ENCODE measurements around the gene VASH1.

Gene VASH1

GRCh38 chr14:76715101-76715500, 46.2 kb upstream of the VASH1 start:
- no peaks in the 10 kb centered on the region for H3K36me3 ChIP-seq (ENCODE audit: insufficient read depth, low read length)
- no peak overlapping the region for H2AFZ ChIP-seq (ENCODE audit: low read length)
- peaks cover 10% of the 10 kb centered on the region; the same call in 1 of the 2 replicates for H3K27me3 ChIP-seq (ENCODE audit: insufficient read depth, low read length)
- H3K4me1 ChIP-seq (ENCODE audit: insufficient read depth, low read length, severe bottlenecking), result no peaks in the 10 kb centered on the region
- H3K4me2 ChIP-seq (ENCODE audit: low read length), result no peak overlapping the region
- H3K79me2 ChIP-seq (ENCODE audit: insufficient read depth, low read length), result no peaks in the 10 kb centered on the region
- H3K9ac ChIP-seq (ENCODE audit: low read length), result no peak overlapping the region
- H3F3A ChIP-seq (ENCODE audit: insufficient read depth, low read length), result no peaks in the 10 kb centered on the region
- H3K9me3 ChIP-seq (ENCODE audit: low read length), result no peaks in the 10 kb centered on the region
- no peak overlapping the region for H3K4me3 ChIP-seq (ENCODE audit: low read depth, low read length, poor library complexity, severe bottlenecking)
- no peak overlapping the region for H3K27ac ChIP-seq (ENCODE audit: low read depth, low read length, poor library complexity, severe bottlenecking)
- no peaks in the 10 kb centered on the region for H3K9me2 ChIP-seq (ENCODE audit: low read depth, low read length)
- H4K20me1 ChIP-seq (ENCODE audit: insufficient read depth, low read length), result no peaks in the 10 kb centered on the region
- TF ChIP-seq CTCF (IDR thresholded peaks at IDR 0.05; ENCODE audit: low read length) (no peak), EZH2 (IDR thresholded peaks at IDR 0.05; ENCODE audit: borderline replicate concordance, low read length) (no peak)

DNA sequence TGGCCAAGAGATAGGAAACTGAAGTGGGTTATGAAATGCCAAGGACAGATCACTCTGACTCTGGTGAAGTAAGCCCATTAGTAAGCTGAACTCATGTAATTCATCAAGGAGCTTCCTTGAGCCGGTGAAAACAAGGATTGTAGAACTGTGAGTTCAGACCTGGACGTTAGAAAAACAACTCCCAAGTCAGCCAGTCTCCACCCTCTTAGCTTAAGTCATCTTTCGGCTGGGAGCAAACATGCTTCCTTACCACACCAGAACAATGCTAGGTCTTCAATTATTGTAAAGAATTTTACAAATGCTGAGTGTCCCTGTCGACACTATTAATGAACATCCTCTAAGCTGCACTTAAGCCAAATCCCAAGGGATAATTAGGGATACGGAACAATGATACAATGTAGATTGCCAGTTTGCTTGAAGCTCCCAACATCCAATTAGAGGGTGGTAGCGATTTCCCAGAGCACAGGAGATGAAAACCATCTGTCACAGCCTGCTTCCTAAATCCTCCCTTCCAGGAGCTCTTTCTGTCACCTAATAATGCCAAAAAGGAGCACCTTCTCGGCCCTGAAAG, 45.7 kb upstream of the VASH1 start:
- Histone ChIP-seq H3K9ac (ENCODE audit: low read length) (no peak overlapping the region), H3K27ac (ENCODE audit: low read depth, low read length, poor library complexity, severe bottlenecking) (no peak overlapping the region), H3F3A (ENCODE audit: insufficient read depth, low read length) (no peaks in the 10 kb centered on the region), H4K20me1 (ENCODE audit: insufficient read depth, low read length) (no peaks in the 10 kb centered on the region), H3K27me3 (ENCODE audit: insufficient read depth, low read length) (peaks cover 10% of the 10 kb centered on the region; the same call in 1 of the 2 replicates), H3K9me3 (ENCODE audit: low read length) (no peaks in the 10 kb centered on the region), H3K4me2 (ENCODE audit: low read length) (no peak overlapping the region), H2AFZ (ENCODE audit: low read length) (no peak overlapping the region), H3K4me3 (ENCODE audit: low read depth, low read length, poor library complexity, severe bottlenecking) (no peak overlapping the region), H3K79me2 (ENCODE audit: insufficient read depth, low read length) (no peaks in the 10 kb centered on the region), H3K4me1 (ENCODE audit: insufficient read depth, low read length, severe bottlenecking) (no peaks in the 10 kb centered on the region), H3K9me2 (ENCODE audit: low read depth, low read length) (no peaks in the 10 kb centered on the region), H3K36me3 (ENCODE audit: insufficient read depth, low read length) (no peaks in the 10 kb centered on the region)
- TF ChIP-seq EZH2 (IDR thresholded peaks at IDR 0.05; ENCODE audit: borderline replicate concordance, low read length) (no peak), CTCF (IDR thresholded peaks at IDR 0.05; ENCODE audit: low read length) (no peak)

DNA sequence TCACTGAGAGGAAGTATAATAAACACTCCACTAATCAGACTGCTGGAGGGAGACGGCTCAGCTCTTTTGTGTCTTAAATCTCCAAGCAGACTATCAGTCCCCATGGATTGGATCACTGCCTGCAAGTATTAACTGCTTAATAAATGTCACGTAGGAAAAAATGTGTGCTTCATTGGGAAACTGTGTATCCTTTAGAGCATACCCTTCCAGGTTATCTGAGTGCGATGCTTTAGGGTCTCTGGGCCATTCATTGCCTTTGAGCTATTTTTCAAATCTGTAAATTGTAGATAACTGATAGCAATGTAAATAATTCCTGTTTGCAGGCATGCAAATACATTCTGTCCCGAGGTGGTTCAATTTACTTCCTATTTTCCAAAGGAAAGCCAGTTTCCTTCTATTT, 45.0 kb upstream of the VASH1 start:
- H3K4me2 ChIP-seq (ENCODE audit: low read length), result no peak overlapping the region
- H3K4me3 ChIP-seq (ENCODE audit: low read depth, low read length, poor library complexity, severe bottlenecking), result no peak overlapping the region
- H3K27ac ChIP-seq (ENCODE audit: low read depth, low read length, poor library complexity, severe bottlenecking), result no peak overlapping the region
- no peak overlapping the region for H3K9ac ChIP-seq (ENCODE audit: low read length)
- no peak overlapping the region for H2AFZ ChIP-seq (ENCODE audit: low read length)
- H3K4me1 ChIP-seq (ENCODE audit: insufficient read depth, low read length, severe bottlenecking), result no peaks in the 10 kb centered on the region
- no peaks in the 10 kb centered on the region for H3F3A ChIP-seq (ENCODE audit: insufficient read depth, low read length)
- no peaks in the 10 kb centered on the region for H3K36me3 ChIP-seq (ENCODE audit: insufficient read depth, low read length)
- peaks cover 10% of the 10 kb centered on the region; the same call in 1 of the 2 replicates for H3K27me3 ChIP-seq (ENCODE audit: insufficient read depth, low read length)
- H3K9me2 ChIP-seq (ENCODE audit: low read depth, low read length), result no peaks in the 10 kb centered on the region
- TF ChIP-seq EZH2 (IDR thresholded peaks at IDR 0.05; ENCODE audit: borderline replicate concordance, low read length) (no peak), CTCF (IDR thresholded peaks at IDR 0.05; ENCODE audit: low read length) (no peak)
- no peaks in the 10 kb centered on the region for H3K79me2 ChIP-seq (ENCODE audit: insufficient read depth, low read length)
- no peaks in the 10 kb centered on the region for H4K20me1 ChIP-seq (ENCODE audit: insufficient read depth, low read length)
- H3K9me3 ChIP-seq (ENCODE audit: low read length), result no peaks in the 10 kb centered on the region
